Superior temporal gyrus (tissue), 1 donor: ENCODE measurements around the gene CDC42BPA.
"Not testable (repeated sequence)": the region's sequence is repeated elsewhere in the genome, so short reads cannot be mapped to it uniquely, and the experiment has no call there.

Source experiments
- DNase-seq: peaks from one replicate; pipeline ENCODE4 v3.0.0-alpha.2; 2016; ENCODE audit errors: extremely low spot score

CDC42BPA gene

GRCh38 chr1:227308367-227309336 lies 9.6 kb downstream of the CDC42BPA start:
- no peak for DNase-seq

GRCh38 chr1:227306689-227307088 lies 11.6 kb downstream of the CDC42BPA start:
- DNase-seq, result no peak

- no peak for DNase-seq
These were observed 12.2 kb downstream of the CDC42BPA start for GRCh38 chr1:227305894-227306626.

- no peak for DNase-seq
These were observed 13.6 kb downstream of the CDC42BPA start for GRCh38 chr1:227304665-227305064.

- no peak for DNase-seq
These were observed 14.6 kb downstream of the CDC42BPA start for GRCh38 chr1:227303662-227304061.

- no peak for DNase-seq
These were observed 17.6 kb downstream of the CDC42BPA start for GRCh38 chr1:227300682-227301081.

- peak; percentile 24 for DNase-seq
These were observed 18.6 kb downstream of the CDC42BPA start for GRCh38 chr1:227299688-227300087.

GRCh38 chr1:227299241-227299627 lies 19.1 kb downstream of the CDC42BPA start:
- no peak for DNase-seq

GRCh38 chr1:227298512-227299240 lies 19.6 kb downstream of the CDC42BPA start:
- peak; percentile 56 for DNase-seq

GRCh38 chr1:227297073-227297793 lies 21.1 kb downstream of the CDC42BPA start:
- DNase-seq, result no peak

GRCh38 chr1:227295609-227296008 lies 22.7 kb downstream of the CDC42BPA start:
- no peak for DNase-seq

GRCh38 chr1:227285745-227286144 lies 32.5 kb downstream of the CDC42BPA start:
- DNase-seq, result no peak

- no peak for DNase-seq
These were observed 36.9 kb downstream of the CDC42BPA start for GRCh38 chr1:227281371-227281770.

- no peak for DNase-seq
These were observed 37.5 kb downstream of the CDC42BPA start for GRCh38 chr1:227280836-227281235.

- not testable (repeated sequence) for DNase-seq
These were observed 42.1 kb downstream of the CDC42BPA start for GRCh38 chr1:227276156-227276693.

- no peak for DNase-seq
These were observed 44.7 kb downstream of the CDC42BPA start for GRCh38 chr1:227273557-227273956.

GRCh38 chr1:227272428-227272827 lies 45.9 kb downstream of the CDC42BPA start:
- no peak for DNase-seq

- no peak for DNase-seq
These were observed 47.7 kb downstream of the CDC42BPA start for GRCh38 chr1:227270554-227270953.

GRCh38 chr1:227268943-227269342 lies 49.3 kb downstream of the CDC42BPA start:
- no peak for DNase-seq

- no peak for DNase-seq
These were observed 52.4 kb downstream of the CDC42BPA start for GRCh38 chr1:227265891-227266290.

- no peak for DNase-seq
These were observed 54.4 kb downstream of the CDC42BPA start for GRCh38 chr1:227263869-227264268.
